HG02588 (cell line): Measurements from ENCODE around the gene PRKCG.

Experiments
- ATAC-seq: cut with Tn5 transposase; IDR thresholded peaks from one replicate; pipeline ENCODE4 v1.9.1; 2021; ENCODE audit warnings: mild to moderate bottlenecking, moderate library complexity; ENCODE audit not compliant: unreplicated experiment

PRKCG gene

DNA sequence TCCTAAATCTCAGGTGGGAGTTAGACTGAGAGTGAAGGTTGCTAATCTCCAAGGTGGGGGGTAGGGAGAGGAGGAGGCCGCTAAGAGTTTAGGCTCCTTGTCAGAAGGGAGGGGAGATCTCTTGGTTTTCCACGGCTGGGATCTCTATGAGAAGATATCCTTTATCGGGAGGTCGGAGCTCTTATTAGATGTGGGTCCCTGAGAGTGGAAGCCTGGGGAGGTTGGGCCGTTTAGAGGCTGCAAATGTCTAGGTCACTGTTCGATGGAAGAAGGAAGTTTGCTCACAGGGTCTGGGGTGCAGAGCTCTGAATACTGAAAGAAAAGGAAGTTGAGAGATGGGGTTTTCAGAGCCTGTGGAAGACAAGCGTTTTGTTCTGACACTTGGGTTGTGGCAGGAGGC lies 10.5 kb upstream of the PRKCG start:
- ATAC-seq = no peak

DNA sequence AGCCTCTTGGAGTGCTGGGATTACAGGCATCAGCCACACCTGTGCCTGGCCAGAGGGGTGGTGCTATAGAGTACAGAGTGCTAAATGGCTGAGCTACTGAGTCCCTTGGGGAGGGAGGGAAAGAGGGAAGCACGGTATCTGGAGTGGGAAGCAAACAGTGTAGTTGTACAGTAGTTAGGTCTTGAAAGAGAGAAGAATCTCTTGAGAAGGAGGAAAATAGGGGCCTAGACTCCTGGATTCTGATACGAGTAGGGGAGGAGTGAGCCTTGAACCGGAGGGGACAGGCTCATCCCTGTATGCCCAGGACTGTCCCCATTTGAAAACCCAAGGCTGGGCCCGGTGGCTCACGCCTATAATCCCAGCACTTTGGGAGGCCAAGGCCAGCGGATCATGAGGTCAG lies 9.2 kb upstream of the PRKCG start:
- ATAC-seq = no peak

DNA sequence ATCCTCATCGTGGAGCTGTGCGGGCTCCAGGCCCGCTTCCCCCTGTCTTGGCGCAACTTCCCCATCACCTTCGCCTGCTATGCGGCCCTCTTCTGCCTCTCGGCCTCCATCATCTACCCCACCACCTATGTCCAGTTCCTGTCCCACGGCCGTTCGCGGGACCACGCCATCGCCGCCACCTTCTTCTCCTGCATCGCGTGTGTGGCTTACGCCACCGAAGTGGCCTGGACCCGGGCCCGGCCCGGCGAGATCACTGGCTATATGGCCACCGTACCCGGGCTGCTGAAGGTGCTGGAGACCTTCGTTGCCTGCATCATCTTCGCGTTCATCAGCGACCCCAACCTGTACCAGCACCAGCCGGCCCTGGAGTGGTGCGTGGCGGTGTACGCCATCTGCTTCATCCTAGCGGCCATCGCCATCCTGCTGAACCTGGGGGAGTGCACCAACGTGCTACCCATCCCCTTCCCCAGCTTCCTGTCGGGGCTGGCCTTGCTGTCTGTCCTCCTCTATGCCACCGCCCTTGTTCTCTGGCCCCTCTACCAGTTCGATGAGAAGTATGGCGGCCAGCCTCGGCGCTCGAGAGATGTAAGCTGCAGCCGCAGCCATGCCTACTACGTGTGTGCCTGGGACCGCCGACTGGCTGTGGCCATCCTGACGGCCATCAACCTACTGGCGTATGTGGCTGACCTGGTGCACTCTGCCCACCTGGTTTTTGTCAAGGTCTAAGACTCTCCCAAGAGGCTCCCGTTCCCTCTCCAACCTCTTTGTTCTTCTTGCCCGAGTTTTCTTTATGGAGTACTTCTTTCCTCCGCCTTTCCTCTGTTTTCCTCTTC lies 8.0 kb upstream of the PRKCG start:
- no peak for ATAC-seq

- no peak for ATAC-seq
Observed at GRCh38 chr19:53874606-53874990, 7.4 kb upstream of the PRKCG start.

GRCh38 chr19:53875602-53876325 lies 6.2 kb upstream of the PRKCG start:
- no peak for ATAC-seq

GRCh38 chr19:53876651-53877224 lies 5.3 kb upstream of the PRKCG start:
- ATAC-seq = no peak

GRCh38 chr19:53877361-53877766 lies 4.6 kb upstream of the PRKCG start:
- ATAC-seq = no peak

- ATAC-seq = no peak
Observed at GRCh38 chr19:53878776-53879139, 3.2 kb upstream of the PRKCG start.

GRCh38 chr19:53879140-53880081 lies 2.6 kb upstream of the PRKCG start:
- peak; percentile 93 for ATAC-seq

DNA sequence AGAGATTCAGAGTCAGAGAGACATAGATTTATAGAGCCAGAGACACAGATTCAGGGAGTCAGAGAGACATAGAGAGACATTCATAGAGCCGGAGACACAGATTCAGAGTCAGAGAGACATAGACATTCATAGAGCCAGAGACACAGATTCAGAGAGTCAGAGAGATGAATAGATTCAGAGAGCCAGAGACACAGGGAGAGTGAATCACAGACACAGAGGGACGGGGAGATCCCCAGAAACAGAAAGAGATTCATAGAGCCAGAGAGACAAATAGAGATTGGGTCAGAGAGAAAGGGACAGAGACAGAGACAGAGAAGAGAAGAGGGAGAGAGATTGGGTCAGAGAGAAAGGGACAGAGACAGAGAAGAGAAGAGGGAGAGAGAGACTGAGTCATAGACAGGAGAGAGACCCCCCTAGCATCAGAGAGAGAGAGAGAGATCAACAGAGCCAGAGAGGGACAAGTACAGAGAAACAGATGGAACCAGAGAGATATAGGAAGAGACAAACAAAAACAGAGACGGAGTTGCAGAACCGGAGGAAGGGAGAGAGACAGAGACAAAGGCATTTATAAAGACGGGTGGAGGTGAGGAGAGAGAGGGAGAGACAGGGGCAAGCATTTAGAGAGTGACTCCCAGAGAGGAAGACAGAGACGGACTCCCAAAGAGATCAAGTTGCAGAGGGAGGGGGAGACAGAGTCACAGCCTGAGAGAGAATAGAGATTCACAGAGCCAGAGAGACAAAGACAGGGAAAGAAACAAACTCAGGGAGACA lies 1.1 kb upstream of the PRKCG start:
- ATAC-seq = no peak

GRCh38 chr19:53882391-53883050 lies 524 bp downstream of the PRKCG start:
- no peak for ATAC-seq

- ATAC-seq = no peak
Observed at GRCh38 chr19:53883231-53883661, 1.2 kb downstream of the PRKCG start.

DNA sequence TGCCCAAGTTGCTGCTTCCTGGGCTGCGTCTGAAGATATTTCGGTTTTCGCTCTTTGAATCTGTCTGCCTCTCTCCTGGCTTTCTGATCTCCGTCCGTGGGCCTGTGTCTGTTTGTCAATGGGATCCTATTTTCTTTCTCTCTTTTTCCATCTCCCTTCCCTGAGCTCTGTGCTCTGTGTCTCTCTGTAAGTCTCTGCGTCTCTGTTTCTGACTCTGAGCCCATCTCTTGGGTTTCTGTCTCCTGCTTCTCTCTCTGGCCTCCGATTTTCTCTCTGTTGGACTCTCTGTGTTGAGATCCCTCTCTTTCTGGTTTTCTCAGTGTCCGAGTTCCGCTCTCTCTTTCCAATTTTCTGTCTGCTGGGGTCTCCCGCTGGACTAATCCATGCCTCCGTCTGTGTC lies 1.7 kb downstream of the PRKCG start:
- no peak for ATAC-seq

DNA sequence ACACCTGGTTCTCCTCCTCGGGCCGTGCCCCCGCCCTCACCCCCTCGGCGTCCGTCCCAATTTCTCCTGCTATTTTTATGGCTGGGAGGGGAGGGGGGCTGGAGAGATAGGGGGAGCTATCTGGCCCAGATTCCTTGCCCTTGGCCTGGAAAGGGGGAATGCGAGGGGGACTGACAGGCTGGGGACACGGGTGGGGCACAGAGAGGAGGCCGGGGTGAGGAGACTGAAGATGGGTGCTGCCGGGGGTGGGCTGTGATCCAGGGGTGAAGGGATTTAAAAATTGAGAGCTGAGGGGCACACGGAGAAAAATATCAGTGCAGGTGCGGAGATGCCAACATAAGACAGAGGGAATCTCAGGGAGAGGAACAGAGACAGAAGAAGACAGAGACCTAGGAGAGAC lies 2.3 kb downstream of the PRKCG start:
- ATAC-seq = no peak

DNA sequence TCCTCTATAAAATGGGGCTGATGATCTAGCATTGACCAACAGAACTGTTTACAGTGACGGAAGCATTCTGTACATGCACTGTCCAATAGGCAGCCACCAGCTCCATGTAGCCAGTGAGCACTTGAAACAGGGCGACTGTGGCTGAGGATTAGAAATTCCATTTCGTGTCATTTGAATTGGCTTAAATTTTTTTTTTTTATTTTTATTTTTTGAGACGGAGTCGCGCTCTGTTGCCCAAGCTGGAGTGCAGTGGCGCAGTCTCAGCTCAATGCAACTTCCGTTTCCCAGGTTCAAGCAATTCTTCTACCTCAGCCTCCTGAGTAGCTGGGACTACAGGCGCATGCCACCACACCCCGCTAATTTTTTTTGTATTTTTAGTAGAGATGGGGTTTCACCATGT lies 3.0 kb downstream of the PRKCG start:
- ATAC-seq = no peak

GRCh38 chr19:53892301-53892980 lies 10.4 kb downstream of the PRKCG start:
- no peak for ATAC-seq

DNA sequence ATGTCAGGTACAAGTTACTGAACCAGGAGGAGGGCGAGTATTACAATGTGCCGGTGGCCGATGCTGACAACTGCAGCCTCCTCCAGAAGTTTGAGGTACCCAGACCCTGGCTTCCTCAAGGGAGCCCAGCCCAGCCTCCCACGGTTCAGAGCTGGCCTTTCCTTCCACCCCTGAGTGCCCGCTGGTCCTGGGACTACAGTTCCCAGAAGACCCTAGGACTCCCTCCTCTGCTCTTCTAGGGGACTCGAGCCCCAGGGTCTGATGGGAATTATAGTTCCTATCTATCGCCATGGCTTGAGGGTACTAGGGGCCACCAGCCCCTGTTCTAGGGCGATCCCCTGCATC lies 11.0 kb downstream of the PRKCG start:
- ATAC-seq = no peak

DNA sequence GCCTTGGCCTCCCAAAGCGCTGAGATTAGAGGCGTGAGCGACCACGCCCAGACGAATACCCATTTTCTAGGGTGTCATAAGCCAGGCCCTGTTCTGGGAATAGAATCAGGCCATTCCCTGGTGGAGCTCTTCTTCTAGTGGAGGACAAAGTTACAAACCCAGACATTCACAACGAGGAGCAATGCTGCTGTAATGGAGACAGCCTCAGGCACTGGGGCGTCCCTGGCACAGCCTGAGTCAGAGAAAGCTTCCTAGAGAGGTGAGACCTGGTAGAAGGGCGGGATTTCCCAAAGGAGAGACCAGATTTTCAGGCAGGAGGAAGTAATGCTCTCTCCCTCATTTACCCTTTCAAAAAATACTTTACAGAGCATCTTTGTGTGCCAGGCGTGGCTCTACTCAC lies 12.7 kb downstream of the PRKCG start:
- no peak for ATAC-seq

GRCh38 chr19:53896682-53897081 lies 14.7 kb downstream of the PRKCG start:
- ATAC-seq = no peak
